A673 (cell line): ENCODE data around the gene TTC21A. TPM values are rescaled to one million over a fixed set of nuclear protein-coding genes. Genes with fewer than 3 reads are reported as not detected.

ENCODE experiments used
- BruUV-seq: library from RNA; stranded (reverse); fragments of 400-500 nt; replicated peaks from 2 replicates; lab custom pipeline; 2021; lab: Mats Ljungman, UMichigan
- CTCF ChIA-PET: fragments of 300-600 bp; sonication (Branson Sonifier 250); formaldehyde crosslinking; loops from one replicate; lab custom pipeline; 2022; ENCODE audit warnings: antibody characterized with exemption; lab: Charles Lee
- POLR2A ChIA-PET: fragments of 300-600 bp; sonication (Branson Sonifier 250); formaldehyde crosslinking; loops from one replicate; lab custom pipeline; 2022; ENCODE audit warnings: antibody characterized with exemption; ENCODE audit not compliant: low non-redundant PET; lab: Charles Lee
- DNase-seq: peaks from one replicate; pipeline ENCODE4 v3.0.0-alpha.2; 2015; ENCODE audit warnings: low spot score
- H3K27ac ChIP-seq: fragments of 200-600 bp; sonication (generic); 2 replicates; pipeline ENCODE4 v1.5.1; 2016; ENCODE audit warnings: mixed run types, low read depth, mild to moderate bottlenecking, mixed read lengths, antibody characterized with exemption, low read length; ENCODE audit not compliant: poor library complexity, severe bottlenecking
- H3K27me3 ChIP-seq: fragments of 200-600 bp; sonication (generic); replicated peaks from 2 replicates; pipeline ENCODE4 v1.6.1; 2017; ENCODE audit warnings: mixed run types, low read depth, mild to moderate bottlenecking, mixed read lengths, antibody characterized with exemption, low read length; ENCODE audit not compliant: insufficient read depth, poor library complexity
- H3K36me3 ChIP-seq: fragments of 200-600 bp; sonication (generic); 2 replicates; pipeline ENCODE4 v1.6.1; 2016; ENCODE audit warnings: mixed run types, mild to moderate bottlenecking, mixed read lengths, antibody characterized with exemption, low read length; ENCODE audit not compliant: insufficient read depth, poor library complexity, severe bottlenecking
- H3K4me1 ChIP-seq: fragments of 200-600 bp; sonication (generic); 2 replicates; pipeline ENCODE4 v1.6.1; 2017; ENCODE audit warnings: mixed run types, mild to moderate bottlenecking, mixed read lengths, antibody characterized with exemption, low read length; ENCODE audit not compliant: insufficient read depth, poor library complexity, severe bottlenecking
- H3K4me3 ChIP-seq: fragments of 200-600 bp; sonication (generic); 2 replicates; pipeline ENCODE4 v1.5.1; 2016; ENCODE audit warnings: low read depth, mixed run types, mild to moderate bottlenecking, mixed read lengths, low read length; ENCODE audit not compliant: poor library complexity, severe bottlenecking
- H3K9me3 ChIP-seq: fragments of 200-600 bp; sonication (generic); 2 replicates; pipeline ENCODE4 v1.6.1; 2016; ENCODE audit warnings: mixed run types, low read depth, mild to moderate bottlenecking, mixed read lengths, antibody characterized with exemption, low read length; ENCODE audit not compliant: poor library complexity, severe bottlenecking
- CTCF ChIP-seq: fragments of 300-800, 200-600 bp; sonication (generic); conservative IDR thresholded peaks from 2 replicates; pipeline ENCODE4 v1.5.1; 2017; ENCODE audit warnings: low read depth, mild to moderate bottlenecking, antibody characterized with exemption, low read length, moderate library complexity, mixed read lengths
- EZH2 ChIP-seq: fragments of 200-600 bp; sonication (generic); IDR thresholded peaks from 2 replicates; pipeline ENCODE4 v1.6.1; 2017; ENCODE audit warnings: borderline replicate concordance, low read depth, mild to moderate bottlenecking, mixed read lengths, antibody characterized with exemption, low read length; ENCODE audit not compliant: poor library complexity, severe bottlenecking
- intact Hi-C: fragments of 100-400 bp; cut with micrococcal nuclease; formaldehyde crosslinking; loops from one replicate; pipeline ENCODE4 v1.10.0; 2022; ENCODE audit not compliant: unreplicated experiment
- total RNA-seq: library from RNA; stranded (reverse); gene quantifications from 2 replicates; pipeline ENCODE4 v1.2.3, GENCODE V29; 2021

The TTC21A gene
- total RNA-seq, 1 experiment from 2014 or later = 1.4 TPM

GRCh38 chr3:39112113-39112512 is 4.6 kb downstream of the TTC21A start:
- no peaks in the 10 kb centered on the region for H3K4me1 ChIP-seq
- no peak overlapping the region for H3K4me3 ChIP-seq
- intact Hi-C loops = no loop called here
- ChIA-PET CTCF (no interaction called here), POLR2A (no interaction called here)
- no peaks in the 10 kb centered on the region for H3K36me3 ChIP-seq
- H3K9me3 ChIP-seq = no peaks in the 10 kb centered on the region
- no TSS peak for BruUV-seq
- H3K27me3 ChIP-seq = no peaks in the 10 kb centered on the region
- DNase-seq = no peak
- no peak for TF ChIP-seq EZH2
- no peak for TF ChIP-seq CTCF
- no peak overlapping the region for H3K27ac ChIP-seq

GRCh38 chr3:39112535-39112934 is 5.1 kb downstream of the TTC21A start:
- Histone ChIP-seq H3K36me3 (no peaks in the 10 kb centered on the region), H3K4me3 (no peak overlapping the region), H3K27me3 (no peaks in the 10 kb centered on the region), H3K9me3 (no peaks in the 10 kb centered on the region), H3K4me1 (no peaks in the 10 kb centered on the region), H3K27ac (no peak overlapping the region)
- ChIA-PET POLR2A (no interaction called here), CTCF (no interaction called here)
- no peak for DNase-seq
- no TSS peak for BruUV-seq
- intact Hi-C loops = no loop called here
- no peak for TF ChIP-seq CTCF

- ChIA-PET POLR2A (no interaction called here), CTCF (no interaction called here)
- DNase-seq = no peak
- no peaks in the 10 kb centered on the region for H3K27me3 ChIP-seq
- H3K4me3 ChIP-seq = no peak overlapping the region
- H3K4me1 ChIP-seq = no peaks in the 10 kb centered on the region
- no peaks in the 10 kb centered on the region for H3K36me3 ChIP-seq
- no peak for TF ChIP-seq CTCF
- TF ChIP-seq EZH2 = no peak
- BruUV-seq = no TSS peak
- no peaks in the 10 kb centered on the region for H3K9me3 ChIP-seq
- H3K27ac ChIP-seq = no peak overlapping the region
- intact Hi-C loops = no loop called here
Observed at GRCh38 chr3:39113291-39113690, 5.8 kb downstream of the TTC21A start.
